Calu3 (cell line): ENCODE results near the gene NRL. TPM values are rescaled to one million over a fixed set of nuclear protein-coding genes. Genes with fewer than 3 reads are reported as not detected.

Experiments
- BruUV-seq: library from RNA; stranded (reverse); fragments of 400-500 nt; replicated peaks from 2 replicates; lab custom pipeline; 2021; lab: Mats Ljungman, UMichigan
- CTCF ChIA-PET: fragments of 300-600 bp; sonication (Branson Sonifier 250); formaldehyde crosslinking; loops from one replicate; lab custom pipeline; 2022; ENCODE audit warnings: antibody characterized with exemption; lab: Charles Lee
- DNase-seq: peaks from one replicate; pipeline ENCODE4 v3.0.0; 2022
- H3K27ac Mint-ChIP-seq: one replicate; pipeline ENCODE4 v1.8.0; 2022; ENCODE audit warnings: mixed read lengths; ENCODE audit not compliant: unreplicated experiment
- H3K27me3 Mint-ChIP-seq: one replicate; pipeline ENCODE4 v1.8.0; 2022; ENCODE audit warnings: mixed read lengths; ENCODE audit not compliant: unreplicated experiment
- H3K36me3 Mint-ChIP-seq: one replicate; pipeline ENCODE4 v1.8.0; 2022; ENCODE audit warnings: mild to moderate bottlenecking, moderate library complexity, mixed read lengths; ENCODE audit not compliant: insufficient read depth, unreplicated experiment
- H3K4me1 Mint-ChIP-seq: one replicate; pipeline ENCODE4 v1.8.0; 2022; ENCODE audit warnings: mild to moderate bottlenecking, low read depth, mixed read lengths; ENCODE audit not compliant: unreplicated experiment
- H3K4me3 Mint-ChIP-seq: one replicate; pipeline ENCODE4 v1.8.0; 2022; ENCODE audit warnings: mild to moderate bottlenecking, low read depth, moderate library complexity, mixed read lengths; ENCODE audit not compliant: unreplicated experiment
- H3K9me3 Mint-ChIP-seq: one replicate; pipeline ENCODE4 v1.8.0; 2022; ENCODE audit warnings: low read depth, mixed read lengths; ENCODE audit not compliant: unreplicated experiment
- CTCF ChIP-seq: fragments of 200-600 bp; IDR thresholded peaks from one replicate; pipeline ENCODE4 v1.8.0; 2022; ENCODE audit warnings: antibody characterized with exemption; ENCODE audit not compliant: unreplicated experiment
- intact Hi-C: fragments of 100-400 bp; cut with micrococcal nuclease; formaldehyde crosslinking; loops from one replicate; pipeline ENCODE4 v1.10.0; 2022; ENCODE audit not compliant: unreplicated experiment
- total RNA-seq: library from RNA; stranded (reverse); gene quantifications from 2 replicates; pipeline ENCODE4 v1.2.3, GENCODE V29; 2022

Gene NRL
- total RNA-seq, 1 experiment from 2014 or later: 2.3 TPM

- Mint-ChIP-seq H3K9me3 (no peaks in the 10 kb centered on the region), H3K27ac (no peak overlapping the region), H3K27me3 (no peaks in the 10 kb centered on the region), H3K4me1 (peaks cover 26% of the 10 kb centered on the region), H3K4me3 (no peak overlapping the region), H3K36me3 (peaks cover 49% of the 10 kb centered on the region)
- CTCF ChIA-PET: no interaction called here
- DNase-seq: no peak
- intact Hi-C loops: no loop called here
- BruUV-seq: no TSS peak
- no peak for TF ChIP-seq CTCF
Measured at GRCh38 chr14:24150061-24150460, 35.3 kb upstream of the NRL start.

GRCh38 chr14:24149302-24149969 lies 34.7 kb upstream of the NRL start:
- CTCF ChIA-PET: no interaction called here
- Mint-ChIP-seq H3K27ac (no peak overlapping the region), H3K4me3 (no peak overlapping the region), H3K4me1 (peaks cover 29% of the 10 kb centered on the region), H3K36me3 (peaks cover 51% of the 10 kb centered on the region), H3K9me3 (no peaks in the 10 kb centered on the region), H3K27me3 (no peaks in the 10 kb centered on the region)
- no TSS peak for BruUV-seq
- intact Hi-C loops: no loop called here
- TF ChIP-seq CTCF: no peak
- no peak for DNase-seq

DNA sequence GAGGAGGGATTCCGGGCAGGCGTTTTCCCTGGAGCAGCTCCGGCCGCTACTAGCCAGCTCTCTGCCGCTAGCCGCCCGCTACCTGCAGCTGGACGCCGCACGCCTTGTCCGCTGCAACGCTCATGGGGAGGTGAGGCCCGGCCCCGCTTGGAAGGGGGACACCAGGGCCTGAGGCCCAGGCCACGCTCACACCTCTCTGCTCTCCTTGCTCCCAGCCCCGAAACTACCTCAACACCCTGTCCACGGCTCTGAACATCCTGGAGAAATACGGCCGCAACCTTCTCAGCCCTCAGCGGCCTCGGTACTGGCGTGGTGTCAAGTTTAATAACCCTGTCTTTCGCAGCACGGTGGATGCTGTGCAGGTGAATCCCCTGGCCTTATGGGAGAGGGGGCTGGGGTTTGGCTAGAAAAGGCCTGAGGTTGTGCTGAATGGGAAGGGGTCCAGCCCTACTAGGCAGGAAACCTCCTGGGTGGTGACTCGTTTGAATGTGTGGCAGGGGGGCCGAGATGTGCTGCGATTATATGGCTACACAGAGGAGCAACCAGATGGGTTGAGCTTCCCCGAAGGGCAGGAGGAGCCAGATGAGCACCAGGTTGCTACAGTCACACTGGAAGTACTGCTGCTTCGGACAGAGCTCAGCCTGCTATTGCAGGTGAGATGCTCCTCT lies 33.1 kb upstream of the NRL start:
- TF ChIP-seq CTCF: no peak
- intact Hi-C loops: loop anchor here (2.0 kb wide), 1 partner anchor 13 kb away; the partner anchor contains the start of gene IRF9
- CTCF ChIA-PET: interaction anchor here (1.1 to 2.9 kb wide), 4 partner anchors 12 to 48 kb away, joined by 3 to 24 read pairs (median 10); partner anchors contain the start of genes DCAF11, IRF9, NRL and TM9SF1

DNA sequence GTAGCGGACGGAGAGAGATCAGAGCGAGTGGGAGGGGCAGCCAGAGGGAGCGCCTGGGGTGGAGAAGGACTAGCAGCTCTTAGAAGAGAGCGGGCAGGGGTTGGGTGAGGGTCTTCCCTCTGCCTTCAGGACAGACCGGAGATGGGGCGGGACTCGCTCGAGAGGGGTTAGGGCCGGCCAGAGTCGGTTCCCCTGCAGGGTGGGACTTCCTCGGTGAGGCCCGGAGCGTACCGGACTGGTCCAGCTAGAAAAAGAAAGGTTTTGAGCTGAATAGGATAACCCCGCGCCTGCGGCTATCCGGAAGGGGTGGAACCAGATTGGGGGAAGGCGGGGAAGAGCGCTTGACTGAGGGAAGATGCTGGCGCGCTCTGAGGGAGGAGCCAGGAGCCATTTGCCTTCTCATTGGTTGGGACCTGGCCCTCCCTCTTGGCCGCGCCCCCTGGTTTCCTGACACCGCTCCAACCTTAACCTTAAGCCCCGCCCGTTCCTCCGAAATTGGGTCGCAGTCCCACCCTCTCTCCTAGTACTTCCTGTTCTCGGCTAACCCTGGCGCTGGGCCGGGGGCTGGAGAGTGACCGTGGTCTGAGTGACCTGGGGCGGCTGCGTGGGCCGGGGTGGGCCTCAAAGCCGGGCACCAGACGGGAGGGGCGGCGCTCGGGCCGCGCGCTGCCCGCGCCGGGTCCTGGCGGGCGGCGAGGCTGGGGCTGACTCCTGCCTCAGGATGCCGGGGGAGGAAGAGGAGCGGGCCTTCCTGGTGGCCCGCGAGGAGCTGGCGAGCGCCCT lies 32.4 kb upstream of the NRL start, which contains the start of gene RNF31:
Gene RNF31, plus strand, starts transcription at position 521 of the 783 bp plus-strand sequence. Its CDS starts 201 bp downstream, at position 722.
- no TSS peak for BruUV-seq
- H3K4me3 Mint-ChIP-seq: peak within 1 kb of the TSS; percentile 89
- no peaks in the 10 kb centered on the region for H3K27me3 Mint-ChIP-seq
- H3K9me3 Mint-ChIP-seq: no peaks in the 10 kb centered on the region
- H3K36me3 Mint-ChIP-seq: peaks cover 50% of the 10 kb centered on the region
- peak within 1 kb of the TSS; percentile 77 for H3K27ac Mint-ChIP-seq
- DNase-seq: peak; percentile 96
- H3K4me1 Mint-ChIP-seq: peaks cover 35% of the 10 kb centered on the region
- intact Hi-C loops: loop anchor here (2.0 kb wide), 1 partner anchor 14 kb away; the partner anchor contains the start of gene IRF9
- no peak for TF ChIP-seq CTCF
- CTCF ChIA-PET: interaction anchor here (0.6 to 2.9 kb wide), 12 partner anchors 8 to 668 kb away, joined by 3 to 24 read pairs (median 4); partner anchors contain the start of genes DCAF11, DHRS1, IRF9 and NOP9

More for the DNA sequence above, 33.1 kb upstream of the NRL start:
- no peak overlapping the region for H3K27ac Mint-ChIP-seq
- no peaks in the 10 kb centered on the region for H3K27me3 Mint-ChIP-seq
- BruUV-seq: TSS peak; percentile 58
- peaks cover 51% of the 10 kb centered on the region for H3K36me3 Mint-ChIP-seq
- H3K9me3 Mint-ChIP-seq: no peaks in the 10 kb centered on the region
- H3K4me3 Mint-ChIP-seq: peak overlapping the region; percentile 89
- DNase-seq: no peak
- H3K4me1 Mint-ChIP-seq: peaks cover 35% of the 10 kb centered on the region
